GM10266 (cell line): ENCODE measurements around the gene MAPK13.

Experiments
- DNase-seq: peaks from one replicate; pipeline ENCODE4 v3.0.0; 2012; ENCODE audit errors: extremely low spot score
- CTCF ChIP-seq: IDR thresholded peaks from 2 replicates; pipeline ENCODE4 v1.5.1; 2012; ENCODE audit warnings: mild to moderate bottlenecking, low read depth; ENCODE audit not compliant: control insufficient read depth, insufficient read depth; ENCODE audit errors: missing control alignments

The MAPK13 gene

GRCh38 chr6:36114798-36115408 is 15.4 kb upstream of the MAPK13 start:
- peak; percentile 15 for DNase-seq
- TF ChIP-seq CTCF = no peak

GRCh38 chr6:36115412-36115811 is 14.9 kb upstream of the MAPK13 start:
- DNase-seq = no peak
- no peak for TF ChIP-seq CTCF

GRCh38 chr6:36116066-36116864 is 14.0 kb upstream of the MAPK13 start:
- no peak for TF ChIP-seq CTCF
- DNase-seq = no peak

- DNase-seq = no peak
- no peak for TF ChIP-seq CTCF
Measured at GRCh38 chr6:36116943-36117342, 13.4 kb upstream of the MAPK13 start.

- TF ChIP-seq CTCF = no peak
- no peak for DNase-seq
Measured at GRCh38 chr6:36117658-36118549, 12.4 kb upstream of the MAPK13 start.

- no peak for TF ChIP-seq CTCF
- no peak for DNase-seq
Measured at GRCh38 chr6:36118550-36119107, 11.7 kb upstream of the MAPK13 start.
